Measurements from ENCODE around the gene LONP1. TPM values are rescaled to one million over a fixed set of nuclear protein-coding genes. Genes with fewer than 3 reads are reported as not detected.

LONP1 gene, protein sequence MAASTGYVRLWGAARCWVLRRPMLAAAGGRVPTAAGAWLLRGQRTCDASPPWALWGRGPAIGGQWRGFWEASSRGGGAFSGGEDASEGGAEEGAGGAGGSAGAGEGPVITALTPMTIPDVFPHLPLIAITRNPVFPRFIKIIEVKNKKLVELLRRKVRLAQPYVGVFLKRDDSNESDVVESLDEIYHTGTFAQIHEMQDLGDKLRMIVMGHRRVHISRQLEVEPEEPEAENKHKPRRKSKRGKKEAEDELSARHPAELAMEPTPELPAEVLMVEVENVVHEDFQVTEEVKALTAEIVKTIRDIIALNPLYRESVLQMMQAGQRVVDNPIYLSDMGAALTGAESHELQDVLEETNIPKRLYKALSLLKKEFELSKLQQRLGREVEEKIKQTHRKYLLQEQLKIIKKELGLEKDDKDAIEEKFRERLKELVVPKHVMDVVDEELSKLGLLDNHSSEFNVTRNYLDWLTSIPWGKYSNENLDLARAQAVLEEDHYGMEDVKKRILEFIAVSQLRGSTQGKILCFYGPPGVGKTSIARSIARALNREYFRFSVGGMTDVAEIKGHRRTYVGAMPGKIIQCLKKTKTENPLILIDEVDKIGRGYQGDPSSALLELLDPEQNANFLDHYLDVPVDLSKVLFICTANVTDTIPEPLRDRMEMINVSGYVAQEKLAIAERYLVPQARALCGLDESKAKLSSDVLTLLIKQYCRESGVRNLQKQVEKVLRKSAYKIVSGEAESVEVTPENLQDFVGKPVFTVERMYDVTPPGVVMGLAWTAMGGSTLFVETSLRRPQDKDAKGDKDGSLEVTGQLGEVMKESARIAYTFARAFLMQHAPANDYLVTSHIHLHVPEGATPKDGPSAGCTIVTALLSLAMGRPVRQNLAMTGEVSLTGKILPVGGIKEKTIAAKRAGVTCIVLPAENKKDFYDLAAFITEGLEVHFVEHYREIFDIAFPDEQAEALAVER
- 10 to 100 TPM; 72.7 to 78.6 TPM for total RNA-seq

DNA sequence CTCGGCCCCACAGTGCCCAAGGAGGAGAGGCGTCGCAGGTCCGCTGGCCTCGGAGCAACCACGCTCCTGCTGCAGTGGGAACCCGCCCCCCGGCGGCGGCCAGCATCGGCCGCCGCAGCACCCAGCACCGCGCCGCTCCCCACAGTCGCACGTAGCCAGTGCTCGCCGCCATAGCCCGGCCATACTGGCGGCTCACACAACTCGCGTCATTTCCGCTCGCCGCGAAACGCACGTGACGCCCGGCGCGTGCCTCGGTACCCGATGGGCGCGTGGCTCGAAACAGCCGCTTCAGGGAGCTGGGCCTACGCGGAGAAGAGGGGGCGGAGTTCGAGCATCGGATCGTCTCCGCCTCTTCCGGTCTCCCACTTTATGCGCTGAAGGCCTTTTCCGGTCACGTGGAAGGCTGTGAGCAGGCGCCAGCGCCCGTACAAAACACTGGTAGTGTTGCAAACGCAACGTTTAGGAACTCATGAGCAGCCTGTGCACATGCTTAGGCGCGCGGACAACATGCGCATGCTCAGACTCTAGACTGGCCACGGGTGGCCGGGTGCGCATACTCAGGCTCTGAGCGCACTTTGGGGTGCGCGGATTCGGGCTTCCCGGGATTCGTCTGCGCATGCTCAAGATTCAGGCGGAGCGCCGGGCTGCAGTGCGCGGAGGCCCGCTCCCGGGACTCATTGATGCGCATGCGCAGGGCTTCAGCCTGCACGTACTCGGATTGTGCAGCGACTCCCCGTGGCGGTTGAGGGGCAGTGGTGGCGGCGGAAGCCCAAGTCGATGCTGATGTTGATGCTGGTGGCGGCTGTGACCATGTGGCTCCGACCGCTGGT lies at the start of gene LONP1, which contains the start of gene CATSPERD:
LONP1 (minus strand) TSS at position 186 of the 830 bp plus-strand sequence; CDS start at position 172, 14 bp downstream.
CATSPERD (plus strand) TSS at position 677 of the 830 bp plus-strand sequence; CDS start at position 778, 101 bp downstream.

DNA sequence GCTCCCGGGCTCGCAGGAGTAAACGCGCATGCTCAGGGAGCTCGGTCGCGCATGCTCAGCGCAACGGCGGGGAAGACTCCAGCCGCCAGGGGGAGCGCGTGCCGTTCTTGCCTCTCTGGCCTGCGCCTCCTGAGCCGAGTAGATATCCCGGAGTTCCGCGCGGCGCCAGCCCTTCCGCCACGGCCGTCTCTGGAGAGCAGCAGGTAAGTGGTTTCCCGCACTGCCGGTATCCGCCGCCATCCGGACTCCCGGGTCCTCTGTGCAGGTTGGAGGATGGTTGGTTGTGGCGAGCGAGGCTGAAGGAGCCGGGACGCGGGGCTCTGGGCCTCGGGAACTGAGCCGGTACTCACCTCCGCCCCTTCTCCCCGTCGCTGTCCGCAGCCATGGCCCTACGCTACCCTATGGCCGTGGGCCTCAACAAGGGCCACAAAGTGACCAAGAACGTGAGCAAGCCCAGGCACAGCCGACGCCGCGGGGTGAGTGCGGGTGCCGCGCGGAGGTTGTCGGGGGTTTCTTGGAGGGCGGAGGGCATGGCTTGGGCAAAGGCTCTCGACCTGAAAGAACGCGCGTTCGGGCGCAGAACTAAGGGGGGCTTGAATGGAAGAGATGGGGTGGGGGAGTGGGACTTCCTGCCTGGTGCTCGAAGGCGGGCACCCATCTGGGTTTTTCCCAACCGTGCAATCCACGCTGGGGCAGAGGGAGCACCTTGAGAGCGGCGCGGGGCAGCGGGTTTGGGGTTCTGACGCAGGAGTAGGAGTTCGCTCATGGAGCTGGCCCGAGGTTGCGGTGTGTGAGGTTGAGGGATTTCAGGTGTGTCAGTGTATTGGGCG lies 29.6 kb downstream of the LONP1 start, which contains the start of gene RPL36:
RPL36 (plus strand) TSS at position 171 of the 830 bp plus-strand sequence; CDS start at position 384, 213 bp downstream.

DNA sequence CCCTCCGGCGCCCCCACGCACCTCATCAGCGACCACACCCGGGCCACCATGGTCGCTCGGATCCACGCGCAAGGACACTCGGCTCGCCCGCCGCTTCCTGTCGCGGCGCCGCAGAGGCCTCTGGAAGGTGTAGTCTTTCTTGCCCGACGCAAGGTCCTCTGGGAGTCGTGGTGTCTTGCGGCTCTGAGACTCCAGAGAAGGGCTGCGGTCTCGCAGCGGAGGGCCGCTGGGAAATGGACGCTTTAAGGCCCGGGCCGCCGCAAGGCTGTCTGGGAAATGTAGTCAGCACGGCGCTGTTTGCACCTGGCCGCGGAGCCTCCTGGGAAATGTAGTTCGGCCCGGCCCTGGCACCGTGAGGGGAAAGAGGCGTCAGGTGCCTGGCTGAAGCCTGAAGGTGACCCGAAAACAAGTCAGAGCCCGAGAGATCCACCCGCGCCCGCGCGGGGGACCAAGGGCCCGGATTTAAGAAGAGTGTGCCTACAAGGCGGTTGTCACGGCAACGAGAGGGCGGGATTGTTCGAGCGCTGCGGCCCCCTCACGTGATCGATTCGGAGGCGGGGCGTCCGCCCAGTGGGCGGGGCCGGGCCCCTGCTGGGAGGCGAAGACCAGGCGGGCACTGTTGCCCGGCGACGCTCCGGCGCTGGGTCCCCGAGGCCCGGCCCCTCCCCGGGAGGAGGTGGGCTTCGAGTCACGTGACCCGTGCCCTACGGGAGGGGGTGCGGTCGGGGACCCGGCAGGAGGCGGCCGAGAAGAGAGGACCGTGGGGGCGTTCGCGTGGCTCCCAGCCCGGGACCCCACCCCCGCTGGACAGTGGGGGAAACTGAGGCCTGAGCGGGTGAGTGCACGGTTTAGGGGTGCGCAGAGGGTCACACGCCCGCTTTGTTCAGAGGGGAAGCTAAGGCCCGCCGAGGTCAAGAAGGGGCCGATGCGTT lies 39.2 kb downstream of the LONP1 start, which contains the start of the genes HSD11B1L and MICOS13:
HSD11B1L (plus strand) TSS at position 591 of the 932 bp plus-strand sequence. CDS start 3,806 bp downstream, outside the sequence.
MICOS13 (minus strand) TSS at position 80 of the 932 bp plus-strand sequence; CDS start at position 50, 30 bp downstream.

Other genes starting within 250 kb of the LONP1 start
- under 1 TPM; 0.36 to 0.55 TPM for gene TINCR, start 152.2 kb downstream of the LONP1 start, total RNA-seq
- 10 to 100 TPM; 82.8 to 84.2 TPM for gene SAFB2, start 97.4 kb downstream of the LONP1 start, total RNA-seq
- 100 to 1,000 TPM; 119 to 125 TPM for gene SAFB, start 97.1 kb downstream of the LONP1 start, total RNA-seq
- 10 to 100 TPM; 48.0 to 49.3 TPM for gene MICOS13, start 39.6 kb downstream of the LONP1 start, total RNA-seq
- gene HSD11B1L, start 39.1 kb downstream of the LONP1 start, total RNA-seq = 1 to 10 TPM; 2.5 to 2.7 TPM
- 1,000 to 10,000 TPM; 1,238 to 1,320 TPM for gene RPL36, start 29.9 kb downstream of the LONP1 start, total RNA-seq
- not detected for gene CATSPERD, start 491 bp upstream of the LONP1 start, total RNA-seq
- gene PRR22, start 64.6 kb upstream of the LONP1 start, total RNA-seq = 1 to 10 TPM; 3.5 to 4.9 TPM
- gene DUS3L, start 71.0 kb upstream of the LONP1 start, total RNA-seq = 10 to 100 TPM; 49.0 to 62.3 TPM
- under 1 TPM in 1 of 2 experiments, not detected in 1; 0.29 TPM for gene NRTN, start 84.9 kb upstream of the LONP1 start, total RNA-seq
- gene FUT6, start 119.6 kb upstream of the LONP1 start, total RNA-seq = under 1 TPM; 0.18 to 0.22 TPM
- gene FUT3, start 131.3 kb upstream of the LONP1 start, total RNA-seq = not detected
- gene FUT5, start 150.4 kb upstream of the LONP1 start, total RNA-seq = under 1 TPM in 1 of 2 experiments, not detected in 1; 0.19 TPM
- 100 to 1,000 TPM; 212 to 226 TPM for gene NDUFA11, start 183.6 kb upstream of the LONP1 start, total RNA-seq
- gene VMAC, start 184.7 kb upstream of the LONP1 start, total RNA-seq = 10 to 100 TPM; 12.9 to 13.8 TPM
- gene CAPS, start 194.1 kb upstream of the LONP1 start, total RNA-seq = 10 to 100 TPM; 22.1 to 24.3 TPM

All from activated naive CD4-positive, alpha-beta T cell treated with anti-CD3 and anti-CD28 coated beads, Interleukin-2, amount 10 ng/mL, durations not matched to agents 5 hours and 36 hours (primary cell).